BLaER1 (cell line): ENCODE data around the gene TMEM243.
A peak's percentile ranks its signal among the peaks of the same experiment; 100 is the strongest.
"Not testable (repeated sequence)": the region's sequence is repeated elsewhere in the genome, so short reads cannot be mapped to it uniquely, and the experiment has no call there.

ENCODE experiments used
- H3K27ac ChIP-seq: shearing (Covaris generic); formaldehyde crosslinking; 2 replicates; pipeline ENCODE4 v1.8.1; 2022
- H3K27me3 ChIP-seq: shearing (Covaris generic); formaldehyde crosslinking; 2 replicates; pipeline ENCODE4 v1.8.1; 2022
- H3K36me3 ChIP-seq: shearing (Covaris generic); formaldehyde crosslinking; 2 replicates; pipeline ENCODE4 v1.8.1; 2022
- H3K4me1 ChIP-seq: shearing (Covaris generic); formaldehyde crosslinking; 2 replicates; pipeline ENCODE4 v1.8.1; 2022
- H3K4me2 ChIP-seq: shearing (Covaris generic); formaldehyde crosslinking; 2 replicates; pipeline ENCODE4 v1.8.1; 2022
- H3K4me3 ChIP-seq: shearing (Covaris generic); formaldehyde crosslinking; 2 replicates; pipeline ENCODE4 v1.8.1; 2022
- H3K9ac ChIP-seq: shearing (Covaris generic); formaldehyde crosslinking; 2 replicates; pipeline ENCODE4 v1.8.1; 2022
- H3K9me3 ChIP-seq: shearing (Covaris generic); formaldehyde crosslinking; 2 replicates; pipeline ENCODE4 v1.8.1; 2022
- H4K20me1 ChIP-seq: shearing (Covaris generic); formaldehyde crosslinking; 2 replicates; pipeline ENCODE4 v1.8.1; 2022
- Cebpa-rat ChIP-seq: shearing (Covaris generic); IDR thresholded peaks from 2 replicates; pipeline ENCODE4 v1.8.1; 2022

The TMEM243 gene

GRCh38 chr7:87219545-87220025 lies at the start of gene TMEM243:
Gene TMEM243, minus strand, starts transcription at chr7:87219732. Its CDS starts 229 bp downstream, at chr7:87219503.
- peak within 1 kb of the TSS; percentile 99 for H3K4me2 ChIP-seq
- H3K9ac ChIP-seq = peak within 1 kb of the TSS; percentile 96
- no peaks in the 10 kb centered on the region for H3K9me3 ChIP-seq
- no peaks in the 10 kb centered on the region for H3K27me3 ChIP-seq
- no peaks in the 10 kb centered on the region for H3K36me3 ChIP-seq
- peaks cover 44% of the 10 kb centered on the region for H3K4me1 ChIP-seq
- H3K4me3 ChIP-seq = peak within 1 kb of the TSS; percentile 98
- TF ChIP-seq Cebpa-rat = no peak
- peaks cover 12% of the 10 kb centered on the region for H4K20me1 ChIP-seq
- peak within 1 kb of the TSS; percentile 96 for H3K27ac ChIP-seq

GRCh38 chr7:87267239-87267900 lies 47.8 kb upstream of the TMEM243 start:
- Histone ChIP-seq H3K27me3 (no peaks in the 10 kb centered on the region), H3K9me3 (no peaks in the 10 kb centered on the region), H3K9ac (no peak overlapping the region), H3K4me1 (no peaks in the 10 kb centered on the region), H3K27ac (no peak overlapping the region), H4K20me1 (no peaks in the 10 kb centered on the region), H3K36me3 (no peaks in the 10 kb centered on the region), H3K4me2 (no peak overlapping the region), H3K4me3 (no peak overlapping the region)
- TF ChIP-seq Cebpa-rat = no peak

- Histone ChIP-seq H3K9ac (no peak overlapping the region), H3K4me3 (no peak overlapping the region), H3K9me3 (no peaks in the 10 kb centered on the region), H3K27me3 (no peaks in the 10 kb centered on the region), H3K36me3 (no peaks in the 10 kb centered on the region), H4K20me1 (no peaks in the 10 kb centered on the region), H3K4me1 (no peaks in the 10 kb centered on the region; the same call in 1 of the 2 replicates), H3K27ac (no peak overlapping the region), H3K4me2 (no peak overlapping the region)
- TF ChIP-seq Cebpa-rat = no peak
Observed at GRCh38 chr7:87263537-87263936, 44.0 kb upstream of the TMEM243 start.

- Histone ChIP-seq H3K9me3 (peaks cover 7% of the 10 kb centered on the region; the same call in 1 of the 2 replicates), H3K4me3 (no peak overlapping the region), H3K27ac (no peak overlapping the region), H3K27me3 (no peaks in the 10 kb centered on the region), H4K20me1 (no peaks in the 10 kb centered on the region), H3K4me1 (no peaks in the 10 kb centered on the region), H3K36me3 (no peaks in the 10 kb centered on the region), H3K4me2 (no peak overlapping the region), H3K9ac (no peak overlapping the region)
- TF ChIP-seq Cebpa-rat = no peak
Observed at GRCh38 chr7:87253589-87254087, 34.1 kb upstream of the TMEM243 start.

- not testable (repeated sequence) for H3K4me2 ChIP-seq, H3K27ac ChIP-seq, H4K20me1 ChIP-seq, H3K4me1 ChIP-seq, H3K27me3 ChIP-seq, H3K36me3 ChIP-seq, H3K4me3 ChIP-seq, H3K9ac ChIP-seq
- peaks cover 25% of the 10 kb centered on the region for H3K9me3 ChIP-seq
Observed at GRCh38 chr7:87245671-87246070, 26.1 kb upstream of the TMEM243 start.

- H3K27ac ChIP-seq, H3K4me2 ChIP-seq, H3K4me1 ChIP-seq, H4K20me1 ChIP-seq, H3K36me3 ChIP-seq, H3K9ac ChIP-seq, H3K27me3 ChIP-seq, H3K4me3 ChIP-seq, H3K9me3 ChIP-seq: not testable (repeated sequence)
Observed at GRCh38 chr7:87238464-87239051, 19.0 kb upstream of the TMEM243 start.

- no peaks in the 10 kb centered on the region for H3K4me1 ChIP-seq
- no peaks in the 10 kb centered on the region for H3K36me3 ChIP-seq
- H4K20me1 ChIP-seq = no peaks in the 10 kb centered on the region
- no peak overlapping the region for H3K9ac ChIP-seq
- no peak overlapping the region for H3K4me2 ChIP-seq
- no peaks in the 10 kb centered on the region for H3K27me3 ChIP-seq
- H3K27ac ChIP-seq = no peak overlapping the region
- TF ChIP-seq Cebpa-rat = no peak
- no peak overlapping the region for H3K4me3 ChIP-seq
- H3K9me3 ChIP-seq = peaks cover 14% of the 10 kb centered on the region
Observed at GRCh38 chr7:87234949-87235348, 15.4 kb upstream of the TMEM243 start.

- H3K4me1 ChIP-seq = no peaks in the 10 kb centered on the region
- no peaks in the 10 kb centered on the region for H3K27me3 ChIP-seq
- no peak for TF ChIP-seq Cebpa-rat
- peaks cover 16% of the 10 kb centered on the region for H3K9me3 ChIP-seq
- H3K27ac ChIP-seq = no peak overlapping the region
- no peaks in the 10 kb centered on the region for H4K20me1 ChIP-seq
- no peak overlapping the region for H3K9ac ChIP-seq
- no peak overlapping the region for H3K4me2 ChIP-seq
- no peak overlapping the region for H3K4me3 ChIP-seq
- H3K36me3 ChIP-seq = no peaks in the 10 kb centered on the region
Observed at GRCh38 chr7:87231711-87232110, 12.2 kb upstream of the TMEM243 start.

GRCh38 chr7:87231258-87231657 lies 11.7 kb upstream of the TMEM243 start:
- H3K27me3 ChIP-seq = no peaks in the 10 kb centered on the region
- no peak overlapping the region for H3K9ac ChIP-seq
- H3K4me1 ChIP-seq = no peaks in the 10 kb centered on the region
- no peak overlapping the region for H3K4me2 ChIP-seq
- H3K4me3 ChIP-seq = no peak overlapping the region
- H4K20me1 ChIP-seq = no peaks in the 10 kb centered on the region
- H3K9me3 ChIP-seq = peaks cover 16% of the 10 kb centered on the region
- H3K36me3 ChIP-seq = no peaks in the 10 kb centered on the region
- no peak overlapping the region for H3K27ac ChIP-seq
- no peak for TF ChIP-seq Cebpa-rat

GRCh38 chr7:87226495-87226894 lies 7.0 kb upstream of the TMEM243 start:
- Histone ChIP-seq H3K36me3 (no peaks in the 10 kb centered on the region), H3K27ac (no peak overlapping the region), H3K4me1 (no peaks in the 10 kb centered on the region), H3K9ac (no peak overlapping the region), H3K27me3 (no peaks in the 10 kb centered on the region), H3K4me2 (no peak overlapping the region), H3K4me3 (no peak overlapping the region), H4K20me1 (no peaks in the 10 kb centered on the region), H3K9me3 (peaks cover 16% of the 10 kb centered on the region)
- no peak for TF ChIP-seq Cebpa-rat
